Measurements from ENCODE around the gene CASP8AP2.
"Not testable (repeated sequence)": the region's sequence is repeated elsewhere in the genome, so short reads cannot be mapped to it uniquely, and the experiment has no call there.

The CASP8AP2 gene

GRCh38 chr6:89797317-89797716 lies 32.4 kb upstream of the CASP8AP2 start:
- Histone ChIP-seq H3K27ac (no peak overlapping the region), H3K36me3 (peaks cover 50% of the 10 kb centered on the region), H3K27me3 (ENCODE audit: insufficient read depth, low read depth, severe bottlenecking) (no peaks in the 10 kb centered on the region), H3K4me3 (ENCODE audit: low read depth, low read length) (no peak overlapping the region), H3K9me3 (ENCODE audit: severe bottlenecking) (no peaks in the 10 kb centered on the region)
- no peak for TF ChIP-seq CTCF (IDR thresholded peaks at IDR 0.05; ENCODE audit: low read depth, low read length)
- no peak for DNase-seq

GRCh38 chr6:89799096-89799495 lies 30.6 kb upstream of the CASP8AP2 start:
- Histone ChIP-seq H3K27me3 (ENCODE audit: insufficient read depth, low read depth, severe bottlenecking) (no peaks in the 10 kb centered on the region), H3K27ac (no peak overlapping the region), H3K4me3 (ENCODE audit: low read depth, low read length) (no peak overlapping the region), H3K9me3 (ENCODE audit: severe bottlenecking) (no peaks in the 10 kb centered on the region), H3K36me3 (peaks cover 40% of the 10 kb centered on the region)
- DNase-seq: no peak
- TF ChIP-seq CTCF (IDR thresholded peaks at IDR 0.05; ENCODE audit: low read depth, low read length): no peak

GRCh38 chr6:89799756-89800155 lies 29.9 kb upstream of the CASP8AP2 start:
- no peaks in the 10 kb centered on the region for H3K27me3 ChIP-seq (ENCODE audit: insufficient read depth, low read depth, severe bottlenecking)
- no peak overlapping the region for H3K4me3 ChIP-seq (ENCODE audit: low read depth, low read length)
- no peak for TF ChIP-seq CTCF (IDR thresholded peaks at IDR 0.05; ENCODE audit: low read depth, low read length)
- no peak for DNase-seq
- peaks cover 35% of the 10 kb centered on the region for H3K36me3 ChIP-seq
- no peak overlapping the region for H3K27ac ChIP-seq
- H3K9me3 ChIP-seq (ENCODE audit: severe bottlenecking): no peaks in the 10 kb centered on the region

GRCh38 chr6:89803271-89803670 lies 26.4 kb upstream of the CASP8AP2 start:
- no peaks in the 10 kb centered on the region for H3K9me3 ChIP-seq (ENCODE audit: severe bottlenecking)
- no peaks in the 10 kb centered on the region for H3K27me3 ChIP-seq (ENCODE audit: insufficient read depth, low read depth, severe bottlenecking)
- no peak overlapping the region for H3K4me3 ChIP-seq (ENCODE audit: low read depth, low read length)
- no peak overlapping the region for H3K27ac ChIP-seq
- no peak for TF ChIP-seq CTCF (IDR thresholded peaks at IDR 0.05; ENCODE audit: low read depth, low read length)
- peaks cover 35% of the 10 kb centered on the region for H3K36me3 ChIP-seq
- DNase-seq: no peak

- Histone ChIP-seq H3K36me3 (peaks cover 16% of the 10 kb centered on the region), H3K9me3 (ENCODE audit: severe bottlenecking) (no peaks in the 10 kb centered on the region), H3K27me3 (ENCODE audit: insufficient read depth, low read depth, severe bottlenecking) (no peaks in the 10 kb centered on the region), H3K27ac (no peak overlapping the region), H3K4me3 (ENCODE audit: low read depth, low read length) (no peak overlapping the region)
- no peak for DNase-seq
- no peak for TF ChIP-seq CTCF (IDR thresholded peaks at IDR 0.05; ENCODE audit: low read depth, low read length)
These were observed 23.8 kb upstream of the CASP8AP2 start for GRCh38 chr6:89805814-89806371.

- peaks cover 6% of the 10 kb centered on the region for H3K36me3 ChIP-seq
- H3K27me3 ChIP-seq (ENCODE audit: insufficient read depth, low read depth, severe bottlenecking): no peaks in the 10 kb centered on the region
- no peak overlapping the region for H3K27ac ChIP-seq
- H3K9me3 ChIP-seq (ENCODE audit: severe bottlenecking): no peaks in the 10 kb centered on the region
- no peak for TF ChIP-seq CTCF (IDR thresholded peaks at IDR 0.05; ENCODE audit: low read depth, low read length)
- no peak overlapping the region for H3K4me3 ChIP-seq (ENCODE audit: low read depth, low read length)
- no peak for DNase-seq
These were observed 22.1 kb upstream of the CASP8AP2 start for GRCh38 chr6:89807581-89807980.

GRCh38 chr6:89813422-89813821 lies 16.3 kb upstream of the CASP8AP2 start:
- not testable (repeated sequence) for H3K4me3 ChIP-seq (ENCODE audit: low read depth, low read length); H3K27ac ChIP-seq; H3K27me3 ChIP-seq (ENCODE audit: insufficient read depth, low read depth, severe bottlenecking)

More at GRCh38 chr6:89813422-89813821, 16.3 kb upstream of the CASP8AP2 start:
- not testable (repeated sequence) for H3K36me3 ChIP-seq; DNase-seq; H3K9me3 ChIP-seq (ENCODE audit: severe bottlenecking)

Measured in WERI-Rb-1 (cell line).